ENCODE measurements around the gene KPNB1. TPM values are rescaled to one million over a fixed set of nuclear protein-coding genes. Genes with fewer than 3 reads are reported as not detected.
"Not testable (repeated sequence)": the region's sequence is repeated elsewhere in the genome, so short reads cannot be mapped to it uniquely, and the experiment has no call there.

The KPNB1 gene
- total RNA-seq, 1 donor from 2014 or later = 276 TPM

- DNase-seq (ENCODE audit: low spot score) = no peak
These were observed 26.9 kb downstream of the KPNB1 start for GRCh38 chr17:47676510-47677165.

GRCh38 chr17:47678196-47678595 lies 28.5 kb downstream of the KPNB1 start:
- DNase-seq (ENCODE audit: low spot score) = no peak

DNA sequence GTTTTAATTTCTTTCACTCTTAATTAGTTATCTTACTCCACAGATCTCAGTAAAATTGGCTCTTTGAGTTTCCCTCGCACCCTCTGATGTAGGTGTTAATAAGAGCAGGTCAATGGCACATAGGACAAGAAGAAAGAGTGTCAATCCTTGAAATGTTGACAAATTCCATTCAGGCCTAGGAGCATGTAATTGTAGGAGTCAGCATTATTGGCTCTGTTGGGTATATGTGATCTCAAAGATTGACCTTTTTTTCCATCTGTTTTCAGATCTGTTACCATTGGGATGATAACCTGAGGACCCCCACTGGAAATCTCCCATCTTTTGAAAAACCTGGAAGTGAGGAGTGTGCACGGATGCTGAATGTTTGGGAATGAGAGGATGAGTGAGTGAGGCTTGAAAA lies 32.4 kb downstream of the KPNB1 start:
- no peak for DNase-seq (ENCODE audit: low spot score)

DNA sequence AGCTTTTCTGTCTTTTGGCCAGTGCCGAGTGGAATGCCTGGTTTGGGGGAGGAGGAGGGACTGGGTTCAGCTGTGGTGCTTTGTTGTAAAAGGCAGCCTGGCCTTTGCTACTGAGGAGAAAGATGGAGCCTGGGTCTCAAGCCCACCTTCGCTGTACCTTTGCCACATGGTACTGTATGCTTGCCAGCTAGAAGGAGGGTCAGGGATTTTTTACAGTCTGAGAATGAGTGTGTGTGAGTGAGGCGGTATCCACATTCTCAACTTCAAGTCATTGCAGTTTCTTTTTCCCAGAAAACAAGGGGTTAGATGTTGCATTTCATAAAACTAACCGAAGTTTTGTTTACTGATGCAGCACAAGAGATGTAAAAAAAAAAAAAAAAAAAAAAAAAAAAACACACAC lies 33.0 kb downstream of the KPNB1 start:
- DNase-seq (ENCODE audit: low spot score) = not testable (repeated sequence)

DNA sequence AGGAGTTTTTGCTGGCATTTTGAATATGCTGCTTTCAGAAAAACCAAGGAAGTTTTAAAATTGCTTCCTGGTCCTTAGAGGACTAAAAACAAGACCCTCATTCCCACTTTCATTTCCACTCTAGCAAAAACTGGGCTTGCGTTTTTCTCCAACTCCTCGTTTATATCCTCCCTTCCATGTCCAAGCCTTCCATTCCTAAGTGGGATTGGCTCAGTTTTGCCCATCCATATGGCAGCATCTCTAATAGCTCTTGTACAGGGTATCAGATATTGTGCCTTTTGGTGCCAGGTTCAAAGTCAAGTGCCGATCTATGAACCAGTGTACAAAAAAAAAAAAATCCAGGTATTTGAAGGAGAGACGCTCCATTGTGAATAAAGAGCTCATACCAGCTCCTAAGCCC lies 34.3 kb downstream of the KPNB1 start:
- DNase-seq (ENCODE audit: low spot score) = no peak

GRCh38 chr17:47684535-47685193 lies 34.9 kb downstream of the KPNB1 start:
- no peak for DNase-seq (ENCODE audit: low spot score)

GRCh38 chr17:47685556-47686275 lies 36.0 kb downstream of the KPNB1 start:
- no peak for DNase-seq (ENCODE audit: low spot score)

DNA sequence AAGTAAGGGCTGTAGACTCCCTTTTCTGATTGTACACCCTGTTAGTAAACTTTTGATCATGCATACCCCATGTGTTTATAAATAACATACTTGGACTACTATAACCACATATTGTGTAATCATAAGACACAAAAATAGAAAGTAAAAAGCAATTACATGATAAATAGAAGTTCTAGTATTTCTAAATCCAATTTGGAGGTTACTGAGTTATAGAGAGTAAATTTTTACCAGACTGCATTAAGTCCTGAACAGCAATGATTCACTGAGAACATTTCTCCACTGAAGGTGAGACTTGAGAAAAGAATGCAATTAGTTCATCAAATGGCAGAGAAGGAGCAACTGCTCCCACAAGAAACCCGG lies 36.5 kb downstream of the KPNB1 start:
- DNase-seq (ENCODE audit: low spot score) = no peak

GRCh38 chr17:47686664-47687327 lies 37.1 kb downstream of the KPNB1 start:
- DNase-seq (ENCODE audit: low spot score) = no peak

DNA sequence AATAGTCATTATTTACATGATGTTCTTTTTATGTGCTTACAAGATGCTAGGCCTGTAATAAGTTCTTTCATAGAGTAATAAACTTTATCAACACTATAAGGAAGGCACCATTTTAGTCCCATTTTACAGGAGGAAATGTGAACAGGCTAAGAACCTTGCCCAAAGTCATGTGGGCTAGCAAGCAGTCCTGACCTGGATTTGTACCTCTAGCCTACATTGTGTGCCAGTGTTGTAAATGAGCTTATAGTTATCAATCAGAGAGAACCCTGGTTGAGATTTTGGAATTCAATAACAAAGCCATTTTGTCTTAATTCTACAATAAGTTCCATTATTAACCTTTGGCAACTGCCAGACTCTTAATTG lies 37.6 kb downstream of the KPNB1 start:
- DNase-seq (ENCODE audit: low spot score) = no peak

GRCh38 chr17:47687748-47688147 lies 38.0 kb downstream of the KPNB1 start:
- no peak for DNase-seq (ENCODE audit: low spot score)

GRCh38 chr17:47690121-47690520 lies 40.4 kb downstream of the KPNB1 start:
- DNase-seq (ENCODE audit: low spot score) = no peak

- no peak for DNase-seq (ENCODE audit: low spot score)
These were observed 42.6 kb downstream of the KPNB1 start for GRCh38 chr17:47692137-47692894.

GRCh38 chr17:47692895-47693730 lies 43.4 kb downstream of the KPNB1 start:
- DNase-seq (ENCODE audit: low spot score) = no peak

- DNase-seq (ENCODE audit: low spot score) = peak; percentile 88
These were observed 44.2 kb downstream of the KPNB1 start, which contains the start of gene TBKBP1 for GRCh38 chr17:47693731-47694580. Gene TBKBP1 (plus strand): TSS chr17:47694161. CDS start chr17:47696113, 1,952 bp downstream.

- DNase-seq (ENCODE audit: low spot score) = peak; percentile 89
These were observed 45.1 kb downstream of the KPNB1 start for GRCh38 chr17:47694581-47695428.

- DNase-seq (ENCODE audit: low spot score) = peak; percentile 91
These were observed 46.0 kb downstream of the KPNB1 start for GRCh38 chr17:47695429-47696376.

Measured in mesenteric fat pad (tissue), 1 donor.